Neutrophil (primary cell): ENCODE measurements around the gene PAM.

Experiments used
- H3K27ac ChIP-seq: fragments of 200-600 bp; sonication (generic); 2 replicates; pipeline ENCODE4 v1.5.1; 2016; ENCODE audit warnings: mild to moderate bottlenecking, moderate library complexity
- H3K27me3 ChIP-seq: fragments of 200-600 bp; sonication (generic); 2 replicates; pipeline ENCODE4 v1.6.0; 2016; ENCODE audit warnings: mild to moderate bottlenecking
- H3K36me3 ChIP-seq: fragments of 200-600 bp; sonication (generic); 2 replicates; pipeline ENCODE4 v1.5.1; 2017
- H3K4me1 ChIP-seq, 2 experiments: fragments of 200-600 bp in 1 of 2; sonication (generic) in 1 of 2; 1 replicate in 1 of 2; 2 replicates in 1 of 2; pipeline versions ENCODE4 v1.5.1 to v1.6.1; 2013 to 2016; ENCODE audit warnings: low read depth in 1 of 2, low read length in 1 of 2, mild to moderate bottlenecking in 1 of 2, moderate library complexity in 1 of 2; ENCODE audit not compliant: control insufficient read depth in 1 of 2, insufficient read depth in 1 of 2
- H3K4me3 ChIP-seq, 2 experiments: fragments of 200-600 bp in 1 of 2; sonication (generic) in 1 of 2; 1 replicate in 1 of 2; 2 replicates in 1 of 2; pipeline ENCODE4 v1.5.1; 2013 to 2016; ENCODE audit warnings: low read depth in 1 of 2, low read length in 1 of 2, mild to moderate bottlenecking in 1 of 2, moderate library complexity in 1 of 2
- H3K9me3 ChIP-seq: fragments of 200-600 bp; sonication (generic); 2 replicates; pipeline ENCODE4 v1.5.1; 2016
- TF ChIP-seq, protein P1 (sequence below): fragments of 200-600 bp; sonication (generic); IDR thresholded peaks from 2 replicates; pipeline ENCODE4 v1.5.1; 2016; ENCODE audit warnings: antibody characterized with exemption

PAM gene

DNA sequence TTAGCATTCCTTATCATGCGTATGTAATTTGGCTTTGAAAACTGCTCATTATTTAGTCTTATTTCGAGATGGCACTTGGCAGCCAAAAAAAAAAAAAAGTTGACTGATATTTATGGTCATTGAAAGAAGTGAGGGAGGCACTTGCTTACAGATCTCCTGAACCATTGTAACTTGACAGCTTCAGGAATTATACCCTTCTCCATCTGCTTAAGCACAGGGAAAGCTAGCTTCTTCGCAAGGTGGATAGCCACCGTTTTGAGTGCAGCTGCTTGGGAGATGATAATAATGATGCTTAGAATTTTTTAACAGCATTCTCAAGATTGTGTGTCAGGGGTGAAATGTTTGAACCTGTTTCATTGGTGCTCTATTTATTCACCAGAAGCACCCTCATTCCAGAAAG lies 248.8 kb downstream of the PAM start:
- no peaks in the 10 kb centered on the region for H3K4me1 ChIP-seq
- H3K27me3 ChIP-seq: no peaks in the 10 kb centered on the region
- TF ChIP-seq, protein P1, sequence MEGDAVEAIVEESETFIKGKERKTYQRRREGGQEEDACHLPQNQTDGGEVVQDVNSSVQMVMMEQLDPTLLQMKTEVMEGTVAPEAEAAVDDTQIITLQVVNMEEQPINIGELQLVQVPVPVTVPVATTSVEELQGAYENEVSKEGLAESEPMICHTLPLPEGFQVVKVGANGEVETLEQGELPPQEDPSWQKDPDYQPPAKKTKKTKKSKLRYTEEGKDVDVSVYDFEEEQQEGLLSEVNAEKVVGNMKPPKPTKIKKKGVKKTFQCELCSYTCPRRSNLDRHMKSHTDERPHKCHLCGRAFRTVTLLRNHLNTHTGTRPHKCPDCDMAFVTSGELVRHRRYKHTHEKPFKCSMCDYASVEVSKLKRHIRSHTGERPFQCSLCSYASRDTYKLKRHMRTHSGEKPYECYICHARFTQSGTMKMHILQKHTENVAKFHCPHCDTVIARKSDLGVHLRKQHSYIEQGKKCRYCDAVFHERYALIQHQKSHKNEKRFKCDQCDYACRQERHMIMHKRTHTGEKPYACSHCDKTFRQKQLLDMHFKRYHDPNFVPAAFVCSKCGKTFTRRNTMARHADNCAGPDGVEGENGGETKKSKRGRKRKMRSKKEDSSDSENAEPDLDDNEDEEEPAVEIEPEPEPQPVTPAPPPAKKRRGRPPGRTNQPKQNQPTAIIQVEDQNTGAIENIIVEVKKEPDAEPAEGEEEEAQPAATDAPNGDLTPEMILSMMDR: no peak
- H3K27ac ChIP-seq: no peak overlapping the region
- H3K36me3 ChIP-seq: peaks cover 20% of the 10 kb centered on the region
- H3K4me3 ChIP-seq: no peak overlapping the region
- no peaks in the 10 kb centered on the region for H3K9me3 ChIP-seq

DNA sequence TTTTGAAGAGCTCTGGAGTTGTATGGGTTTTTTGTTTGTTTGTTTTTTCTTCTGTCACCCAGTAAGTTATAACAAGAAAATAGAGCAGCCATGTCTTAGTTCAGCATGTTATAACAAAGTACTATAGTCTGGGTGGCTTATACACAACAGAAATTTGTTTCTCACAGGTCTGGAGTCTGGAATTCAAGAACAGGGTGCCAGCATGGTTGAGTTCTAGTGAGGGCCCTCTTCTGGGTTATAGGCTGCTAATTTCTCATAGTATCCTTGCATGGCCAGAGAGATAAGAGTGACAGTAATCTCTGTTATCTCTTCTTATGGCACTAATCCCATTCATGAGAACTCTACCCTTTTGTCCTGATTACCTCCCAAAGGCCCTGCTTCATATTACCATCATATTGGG lies 250.2 kb downstream of the PAM start:
- Histone ChIP-seq H3K36me3 (peaks cover 20% of the 10 kb centered on the region), H3K4me1 (no peaks in the 10 kb centered on the region), H3K27me3 (no peaks in the 10 kb centered on the region), H3K4me3 (no peak overlapping the region), H3K27ac (no peak overlapping the region), H3K9me3 (no peaks in the 10 kb centered on the region)
- TF ChIP-seq, protein P1: no peak

DNA sequence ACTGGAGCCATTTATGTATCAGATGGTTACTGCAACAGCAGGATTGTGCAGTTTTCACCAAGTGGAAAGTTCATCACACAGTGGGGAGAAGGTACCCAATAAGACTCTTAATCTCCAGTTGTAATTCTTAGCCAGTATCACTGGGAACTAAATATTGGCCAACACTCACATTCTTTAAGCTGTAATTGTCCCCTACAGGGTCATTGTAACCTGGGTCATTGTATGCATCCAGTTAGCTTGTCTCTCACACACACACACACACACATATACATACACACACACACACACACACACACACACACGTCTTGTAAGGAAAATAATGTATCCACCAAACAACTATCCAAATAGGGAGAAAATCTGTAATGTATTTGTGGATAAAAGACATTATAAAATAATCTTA lies 251.8 kb downstream of the PAM start:
- Histone ChIP-seq H3K4me3 (no peak overlapping the region), H3K27me3 (no peaks in the 10 kb centered on the region), H3K9me3 (no peaks in the 10 kb centered on the region), H3K36me3 (peaks cover 20% of the 10 kb centered on the region), H3K27ac (no peak overlapping the region), H3K4me1 (no peaks in the 10 kb centered on the region)
- TF ChIP-seq, protein P1: no peak

DNA sequence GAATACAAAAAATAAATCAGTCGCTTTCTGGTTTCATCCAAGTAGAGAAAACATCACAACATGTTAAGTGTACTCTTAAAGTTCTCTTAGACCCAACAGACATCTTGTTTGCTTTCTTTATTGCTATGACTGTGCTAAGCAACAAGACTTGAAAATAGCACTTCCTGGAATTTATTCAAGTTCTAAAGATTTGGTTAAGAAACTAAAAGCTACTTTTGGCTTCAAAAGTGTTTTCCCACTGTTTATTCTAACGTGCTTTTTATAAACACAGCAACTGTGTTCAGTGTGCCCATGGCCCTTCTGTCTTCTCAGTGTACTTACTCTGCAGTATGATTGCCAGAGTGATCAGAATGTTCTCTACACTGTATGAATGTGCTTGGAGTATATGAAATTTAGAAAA lies 255.1 kb downstream of the PAM start:
- peaks cover 24% of the 10 kb centered on the region for H3K36me3 ChIP-seq
- no peaks in the 10 kb centered on the region for H3K9me3 ChIP-seq
- H3K4me3 ChIP-seq: no peak overlapping the region
- no peaks in the 10 kb centered on the region for H3K27me3 ChIP-seq
- H3K27ac ChIP-seq: no peak overlapping the region
- TF ChIP-seq, protein P1: no peak
- no peaks in the 10 kb centered on the region for H3K4me1 ChIP-seq

DNA sequence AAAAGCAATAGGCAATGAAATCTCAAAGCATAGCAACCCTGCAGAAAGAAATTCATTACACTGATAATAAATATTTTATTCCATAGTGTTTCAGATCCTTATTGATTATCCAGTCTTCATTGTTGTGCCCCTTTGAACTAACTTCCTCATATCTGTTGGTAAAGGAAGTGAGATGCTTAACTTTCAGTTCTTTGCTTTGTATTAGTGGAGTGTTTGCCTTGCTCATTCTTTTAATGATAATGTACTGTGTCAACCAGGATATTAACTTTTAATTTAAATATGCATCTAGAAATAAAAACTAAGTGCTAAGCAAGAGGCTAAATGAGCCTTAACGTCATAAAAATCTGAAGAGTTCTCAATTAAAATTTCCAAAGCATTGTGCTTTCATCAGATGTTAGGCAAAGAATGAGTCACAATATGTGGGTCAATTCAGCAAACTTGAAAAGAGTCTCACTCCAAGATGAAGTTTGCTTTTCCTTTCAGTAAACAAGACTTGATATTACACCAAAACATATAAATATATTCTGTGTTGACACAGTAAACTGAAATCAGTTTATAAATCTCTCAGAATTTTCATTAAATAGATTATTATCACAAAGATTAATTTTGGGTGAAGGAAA lies 258.9 kb downstream of the PAM start:
- Histone ChIP-seq H3K4me1 (no peaks in the 10 kb centered on the region), H3K4me3 (no peak overlapping the region), H3K27me3 (no peaks in the 10 kb centered on the region)

More for the DNA sequence above, 258.9 kb downstream of the PAM start:
- Histone ChIP-seq H3K9me3 (no peaks in the 10 kb centered on the region), H3K27ac (no peak overlapping the region), H3K36me3 (peaks cover 16% of the 10 kb centered on the region)
- TF ChIP-seq, protein P1: no peak
